Measurements from ENCODE around the gene KHSRP. TPM values are rescaled to one million over a fixed set of nuclear protein-coding genes. Genes with fewer than 3 reads are reported as not detected.

The KHSRP gene
- total and polyA plus RNA-seq, 2 of the 13 experiments (the other 11 are each of a cell fraction or from before 2014, with no cell fraction given) = 72.1 to 129 TPM

- TF ChIP-seq CEBPB (IDR thresholded peaks at IDR 0.05; ENCODE audit: borderline replicate concordance, low read depth, low read length) (no peak), ZNF569 (CRISPR knock-in tag; IDR thresholded peaks at IDR 0.05; ENCODE audit: borderline replicate concordance) (no peak), CC2D1A (CRISPR knock-in tag; IDR thresholded peaks at IDR 0.05) (no peak), HOXA5 (CRISPR knock-in tag; IDR thresholded peaks at IDR 0.05) (no peak), ZNF230 (CRISPR knock-in tag; IDR thresholded peaks at IDR 0.05) (no peak), NR1H2 (CRISPR knock-in tag; IDR thresholded peaks at IDR 0.05; ENCODE audit: borderline replicate concordance, low read depth) (no peak), ZSCAN21 (CRISPR knock-in tag; IDR thresholded peaks at IDR 0.05; ENCODE audit: borderline replicate concordance) (no peak), ZNF589 (CRISPR knock-in tag; conservative IDR thresholded peaks at IDR 0.05) (no peak), ZSCAN31 (CRISPR knock-in tag; IDR thresholded peaks at IDR 0.05; ENCODE audit: low read depth) (no peak)
- TF ChIP-seq, protein P1, sequence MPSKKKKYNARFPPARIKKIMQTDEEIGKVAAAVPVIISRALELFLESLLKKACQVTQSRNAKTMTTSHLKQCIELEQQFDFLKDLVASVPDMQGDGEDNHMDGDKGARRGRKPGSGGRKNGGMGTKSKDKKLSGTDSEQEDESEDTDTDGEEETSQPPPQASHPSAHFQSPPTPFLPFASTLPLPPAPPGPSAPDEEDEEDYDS (CRISPR knock-in tag; IDR thresholded peaks at IDR 0.05) = no peak
- no peaks in the 10 kb centered on the region for H3K36me3 ChIP-seq (replicated peaks in 1 of 2; ENCODE audit: control insufficient read depth in 1 of 2, insufficient read depth in 2 of 2, low read length in 2 of 2)
- FAIRE-seq = no peak
- no peaks in the 10 kb centered on the region for H3K27me3 ChIP-seq (ENCODE audit: control insufficient read depth in 1 of 2, insufficient read depth in 2 of 2, low read length in 2 of 2)
- ChIA-PET CTCF (ENCODE audit: low intra/inter-chr PET ratio, low total read pairs) (no interaction called here), POLR2A (no interaction called here)
- no peaks in the 10 kb centered on the region for H3K79me2 ChIP-seq (ENCODE audit: insufficient read depth, low read length)
- no TSS peak for BruUV-seq (replicated peaks)
- no peak overlapping the region for H3K4me2 ChIP-seq (ENCODE audit: low read depth, low read length)
- in situ Hi-C loops (cut with HindIII; ENCODE audit: extremely low pct_ligation_motif_present, low pct_unique_long_range_greater_than_20kb) = no loop called here
- H3K9me3 ChIP-seq (ENCODE audit: low read length) = no peaks in the 10 kb centered on the region
- H3K9ac ChIP-seq (ENCODE audit: insufficient read depth, low read depth, low read length) = no peak overlapping the region
- no peak overlapping the region for H2AFZ ChIP-seq (ENCODE audit: low read length)
- H3K4me1 ChIP-seq (ENCODE audit: insufficient read depth, low read length) = peaks cover 18% of the 10 kb centered on the region
- no peaks in the 10 kb centered on the region for H4K20me1 ChIP-seq (ENCODE audit: insufficient read depth, low read length)
- no peak overlapping the region for H3K27ac ChIP-seq (ENCODE audit: extremely low read length, insufficient read depth, low read length)
- ATAC-seq = no peak
- DNase-seq (ENCODE audit: low spot score) = no peak
- intact Hi-C loops (cut with micrococcal nuclease; ENCODE audit: unreplicated experiment) = no loop called here
- no peak overlapping the region for H3K4me3 ChIP-seq (replicated peaks in 1 of 3; ENCODE audit: insufficient read depth in 1 of 3, low read depth in 2 of 3, low read length in 3 of 3)
- WGBS (ENCODE audit: low lambda C conversion rate) = 54% methylated on average over 5 of the region's 5 CpGs
These were observed 18.2 kb downstream of the KHSRP start for GRCh38 chr19:6406401-6406800.
